ES-I3 (cell line): Measurements from ENCODE around the gene PGRMC2.
A peak's percentile ranks its signal among the peaks of the same experiment; 100 is the strongest.

Experiments used
- H3K36me3 ChIP-seq: 2 replicates; pipeline ENCODE4 v1.6.1; 2013; ENCODE audit warnings: mild to moderate bottlenecking, low read length, control low read depth, moderate library complexity; ENCODE audit not compliant: insufficient read depth
- H3K4me1 ChIP-seq: 2 replicates; pipeline ENCODE4 v1.6.1; 2013; ENCODE audit warnings: mild to moderate bottlenecking, control low read depth, low read length; ENCODE audit not compliant: insufficient read depth
- H3K9ac ChIP-seq: 2 replicates; pipeline ENCODE4 v1.6.1; 2013; ENCODE audit warnings: low read depth, mild to moderate bottlenecking, low read length, moderate library complexity
- H3K9me3 ChIP-seq: 2 replicates; pipeline ENCODE4 v1.6.1; 2013; ENCODE audit warnings: mild to moderate bottlenecking, low read length, moderate library complexity; ENCODE audit not compliant: control insufficient read depth, insufficient read depth

The PGRMC2 gene

GRCh38 chr4:128289523-128290158 is 2.0 kb upstream of the PGRMC2 start:
- Histone ChIP-seq H3K9ac (0 out of 2 replicates have a peak overlapping the region, but pooled peaks have one; percentile 92), H3K4me1 (peaks cover 5% of the 10 kb centered on the region; the same call in 1 of the 2 replicates), H3K9me3 (no peaks in the 10 kb centered on the region), H3K36me3 (no peaks in the 10 kb centered on the region)

DNA sequence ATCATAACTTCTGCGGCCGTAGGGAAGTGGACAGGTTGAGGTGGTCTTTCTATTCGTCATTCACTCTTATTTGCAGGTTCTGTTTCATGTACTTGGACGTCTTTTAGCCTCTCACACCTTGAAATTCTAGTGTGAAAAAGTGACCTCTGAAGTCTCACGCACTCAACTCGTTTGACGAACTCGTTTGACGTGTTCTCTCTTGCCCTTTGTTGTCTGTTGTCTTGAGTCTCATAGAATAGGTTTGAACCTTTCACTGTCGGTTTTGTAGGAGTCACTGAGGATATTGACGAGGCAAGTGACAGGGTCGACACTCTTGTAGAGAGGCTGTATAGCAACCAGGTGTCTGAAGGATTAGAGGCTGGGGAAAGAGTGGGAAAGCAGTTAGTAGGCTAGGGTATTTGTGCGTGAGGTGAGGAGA is 1.1 kb upstream of the PGRMC2 start:
- peaks cover 5% of the 10 kb centered on the region; the same call in 1 of the 2 replicates for H3K4me1 ChIP-seq
- no peaks in the 10 kb centered on the region for H3K9me3 ChIP-seq
- H3K36me3 ChIP-seq, result no peaks in the 10 kb centered on the region
- peak overlapping the region; percentile 92 for H3K9ac ChIP-seq

DNA sequence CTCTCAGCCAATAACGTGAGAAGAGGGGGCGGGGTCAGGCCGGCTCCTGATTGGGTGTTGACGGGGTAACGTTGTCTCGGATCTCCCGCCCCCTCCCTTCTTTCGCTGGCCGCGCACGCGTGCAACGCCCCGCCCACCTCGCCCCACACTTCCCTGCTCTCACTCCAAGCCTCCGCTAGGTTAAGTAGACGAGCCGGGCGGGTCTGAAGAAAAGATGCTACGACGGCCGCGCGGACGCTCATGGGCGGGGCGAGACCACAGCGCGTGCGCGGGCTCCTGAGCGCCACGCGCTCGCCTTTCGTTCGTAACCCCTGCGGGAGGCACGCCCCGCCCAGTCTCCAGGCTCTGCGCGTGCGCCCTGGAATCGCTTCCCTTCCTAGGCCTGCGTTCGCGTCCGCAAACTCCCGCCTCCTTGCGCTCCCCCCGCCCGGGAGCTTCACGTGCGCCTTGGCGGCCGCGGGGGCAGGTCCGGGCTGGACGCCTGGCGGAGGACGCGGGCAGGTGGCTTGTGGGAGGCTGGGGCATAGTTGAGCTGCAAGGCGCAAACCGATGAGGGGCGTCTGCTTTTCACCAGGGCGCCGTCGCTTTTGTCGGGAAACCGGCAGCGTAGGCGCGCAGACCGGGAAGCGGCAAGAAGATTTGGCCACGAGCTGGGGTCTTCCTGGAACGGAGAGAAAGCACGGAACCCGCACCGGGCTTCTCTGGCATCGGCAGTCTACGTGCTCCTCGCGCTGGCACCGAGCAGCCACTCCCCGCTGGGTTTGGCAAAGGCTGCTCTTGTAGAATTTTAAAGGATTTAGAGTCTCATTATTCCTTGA is 467 bp upstream of the PGRMC2 start:
- Histone ChIP-seq H3K9me3 (no peaks in the 10 kb centered on the region), H3K4me1 (peaks cover 5% of the 10 kb centered on the region; the same call in 1 of the 2 replicates), H3K9ac (peak overlapping the region; percentile 92), H3K36me3 (no peaks in the 10 kb centered on the region)

DNA sequence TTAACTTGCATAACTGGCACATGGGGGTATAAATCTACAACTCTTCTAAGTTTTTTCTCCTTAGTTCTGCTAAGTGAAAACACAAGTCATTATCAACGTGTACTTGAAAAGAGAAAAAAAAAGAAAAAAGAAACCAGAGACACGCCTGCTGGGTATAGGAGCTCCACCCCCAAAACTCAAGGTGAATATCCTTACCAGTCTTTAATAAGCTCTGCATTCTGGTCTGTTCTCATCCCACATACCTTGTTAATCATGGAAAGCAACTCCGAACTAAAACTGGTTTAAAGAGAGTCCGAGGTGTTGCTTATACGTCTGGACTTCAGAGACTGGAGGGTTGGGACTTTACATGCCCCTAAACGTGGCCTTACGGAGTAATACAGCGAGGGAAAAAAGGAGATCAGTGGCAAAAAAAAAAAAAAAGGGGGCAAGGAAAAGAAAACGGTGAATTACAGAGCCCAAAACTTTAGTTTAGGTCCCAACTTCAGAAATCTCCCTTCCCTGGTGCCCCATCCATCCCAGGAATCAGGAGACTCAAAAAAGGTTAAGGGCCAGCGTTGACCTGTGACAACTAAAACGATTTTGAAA is 1.0 kb downstream of the PGRMC2 start:
- Histone ChIP-seq H3K4me1 (peaks cover 5% of the 10 kb centered on the region; the same call in 1 of the 2 replicates), H3K9ac (peak overlapping the region; percentile 88), H3K36me3 (no peaks in the 10 kb centered on the region), H3K9me3 (no peaks in the 10 kb centered on the region)

DNA sequence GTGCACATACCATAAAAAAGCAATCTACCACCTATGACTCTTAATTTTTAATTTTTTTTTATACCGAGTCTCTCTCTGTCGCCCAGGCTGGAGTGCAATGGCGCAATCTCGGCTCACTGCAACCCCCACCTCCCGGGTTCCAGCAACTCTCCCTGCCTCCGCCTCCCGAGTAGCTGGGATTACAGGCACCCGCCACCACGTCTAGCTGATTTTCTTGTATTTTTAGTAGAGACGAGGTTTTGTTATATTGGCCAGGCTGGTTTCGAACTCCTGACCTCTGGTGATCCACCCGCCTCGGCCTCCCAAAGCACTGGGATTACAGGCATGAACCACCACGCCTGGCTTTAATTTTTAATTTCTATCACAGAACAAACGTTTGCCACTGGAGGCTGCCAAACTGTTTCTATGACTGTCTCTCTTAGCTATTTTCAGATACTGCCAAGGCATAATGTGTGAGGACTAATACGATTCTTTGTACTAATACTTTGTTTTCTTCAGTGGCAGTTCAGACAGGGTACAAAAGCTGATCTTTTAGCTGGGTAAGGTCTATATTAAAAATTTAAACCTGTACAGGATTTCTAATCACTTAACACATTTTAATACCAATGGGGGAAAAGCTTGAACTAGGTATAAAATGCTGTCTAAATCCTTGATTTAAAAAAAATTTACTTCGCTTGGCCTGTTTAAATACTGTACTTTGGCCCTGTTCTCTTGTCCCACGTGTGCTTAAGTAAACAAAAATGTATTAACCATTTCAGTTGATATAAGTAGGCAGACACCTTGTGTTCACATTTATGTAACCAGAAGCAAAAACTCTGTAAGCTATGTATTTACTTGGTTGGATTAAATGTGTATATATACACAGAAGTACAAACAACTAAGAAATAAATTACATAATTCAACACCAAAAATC is 2.3 kb downstream of the PGRMC2 start:
- H3K4me1 ChIP-seq, result peaks cover 5% of the 10 kb centered on the region; the same call in 1 of the 2 replicates
- H3K36me3 ChIP-seq, result no peaks in the 10 kb centered on the region
- H3K9me3 ChIP-seq, result no peaks in the 10 kb centered on the region
- H3K9ac ChIP-seq, result peak overlapping the region; percentile 88; the same call in 1 of the 2 replicates

DNA sequence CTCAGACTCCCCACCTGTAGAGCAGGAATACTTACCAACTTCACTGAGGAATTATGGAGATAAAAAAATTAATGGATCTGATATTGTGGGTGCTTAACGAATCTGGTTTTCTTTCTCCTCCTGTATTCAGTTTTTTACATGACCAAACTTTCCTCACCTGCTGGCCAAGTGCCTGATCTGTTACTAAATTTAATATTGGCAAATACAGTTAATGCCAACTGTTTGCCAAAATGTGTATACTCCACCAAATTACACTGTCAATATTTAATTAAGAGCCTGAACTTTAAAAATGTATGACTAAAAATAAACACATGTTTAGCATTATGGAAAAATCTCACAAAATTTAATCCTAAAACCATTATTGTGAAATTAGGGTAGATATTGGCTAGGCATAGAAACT is 3.3 kb downstream of the PGRMC2 start:
- no peak overlapping the region for H3K9ac ChIP-seq
- no peaks in the 10 kb centered on the region for H3K36me3 ChIP-seq
- H3K4me1 ChIP-seq, result peaks cover 2% of the 10 kb centered on the region; the same call in 1 of the 2 replicates
- no peaks in the 10 kb centered on the region for H3K9me3 ChIP-seq

- no peaks in the 10 kb centered on the region for H3K36me3 ChIP-seq
- H3K9me3 ChIP-seq, result no peaks in the 10 kb centered on the region
- no peaks in the 10 kb centered on the region for H3K4me1 ChIP-seq
Observed at GRCh38 chr4:128283071-128283470, 4.5 kb downstream of the PGRMC2 start.

DNA sequence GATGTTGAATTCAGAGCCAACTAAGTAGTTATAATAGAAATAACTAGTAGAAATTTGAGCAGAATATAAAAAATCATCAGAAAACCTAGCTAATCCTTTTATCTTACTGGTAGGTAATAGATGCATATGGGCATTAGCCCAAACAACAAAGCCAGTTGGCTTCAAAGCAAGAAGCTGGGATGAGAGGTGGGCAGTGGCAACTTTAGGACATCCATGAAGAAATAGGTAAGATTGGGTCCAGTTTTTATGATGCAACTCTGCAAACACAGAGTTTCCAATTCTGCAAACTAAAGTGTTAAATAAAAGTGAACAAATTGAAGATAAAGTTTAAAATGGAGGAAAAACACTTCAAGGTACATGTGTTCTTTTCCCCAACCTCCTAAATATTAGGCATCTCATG is 5.1 kb downstream of the PGRMC2 start:
- no peak overlapping the region for H3K9ac ChIP-seq
- H3K9me3 ChIP-seq, result no peaks in the 10 kb centered on the region
- no peaks in the 10 kb centered on the region for H3K36me3 ChIP-seq
- H3K4me1 ChIP-seq, result no peaks in the 10 kb centered on the region

More at GRCh38 chr4:128283071-128283470, 4.5 kb downstream of the PGRMC2 start:
- H3K9ac ChIP-seq, result no peak overlapping the region

DNA sequence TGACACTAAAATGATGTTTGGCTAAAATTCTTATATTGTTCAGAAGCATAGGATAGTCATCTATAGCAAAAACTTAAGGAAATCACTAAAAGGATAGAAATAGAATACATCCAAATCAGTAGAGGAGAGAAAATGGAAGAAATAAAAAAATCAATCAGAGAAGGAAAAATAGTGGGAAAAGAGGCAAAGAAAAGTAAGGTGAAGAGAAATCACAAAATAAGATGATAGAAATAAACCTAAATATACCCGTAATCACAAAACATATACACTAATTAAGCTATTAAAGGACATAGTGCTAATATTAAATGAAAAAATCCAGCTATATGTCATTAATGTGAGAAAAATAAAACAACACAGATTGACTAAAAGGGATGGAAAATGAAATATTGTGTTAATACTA is 6.3 kb downstream of the PGRMC2 start:
- H3K9me3 ChIP-seq, result no peaks in the 10 kb centered on the region

GRCh38 chr4:128279624-128280225 is 7.9 kb downstream of the PGRMC2 start:
- Histone ChIP-seq H3K9ac (no peak overlapping the region), H3K36me3 (no peaks in the 10 kb centered on the region), H3K9me3 (no peaks in the 10 kb centered on the region), H3K4me1 (no peaks in the 10 kb centered on the region)

More for the DNA sequence above, 6.3 kb downstream of the PGRMC2 start:
- H3K9ac ChIP-seq, result no peak overlapping the region
- H3K4me1 ChIP-seq, result no peaks in the 10 kb centered on the region
- H3K36me3 ChIP-seq, result no peaks in the 10 kb centered on the region

- H3K36me3 ChIP-seq, result no peaks in the 10 kb centered on the region
- H3K4me1 ChIP-seq, result no peaks in the 10 kb centered on the region
- no peaks in the 10 kb centered on the region for H3K9me3 ChIP-seq
- H3K9ac ChIP-seq, result no peak overlapping the region
Observed at GRCh38 chr4:128277856-128278255, 9.8 kb downstream of the PGRMC2 start.

- H3K36me3 ChIP-seq, result peaks cover 3% of the 10 kb centered on the region
- H3K4me1 ChIP-seq, result no peaks in the 10 kb centered on the region
- H3K9ac ChIP-seq, result no peak overlapping the region
- H3K9me3 ChIP-seq, result no peaks in the 10 kb centered on the region
Observed at GRCh38 chr4:128275346-128275745, 12.3 kb downstream of the PGRMC2 start.

DNA sequence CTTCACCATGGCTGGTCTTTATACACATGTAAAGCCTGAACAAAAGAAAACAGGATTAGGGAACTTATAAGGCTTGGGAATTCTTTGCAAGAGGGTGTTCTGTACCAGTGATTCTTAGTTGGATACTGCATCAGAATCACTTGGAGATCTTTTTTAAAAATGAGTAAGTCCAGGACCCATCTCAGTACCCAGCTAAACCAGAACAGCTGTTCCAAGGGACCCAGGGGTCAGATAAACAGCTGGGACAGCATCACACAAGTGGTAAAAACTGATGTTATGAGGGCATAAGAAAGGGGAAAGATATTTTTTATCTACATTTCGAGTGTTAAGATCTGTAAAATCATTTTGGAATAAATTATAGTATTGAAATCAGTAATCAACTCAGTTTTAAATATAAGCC is 16.1 kb downstream of the PGRMC2 start:
- H3K9me3 ChIP-seq, result no peaks in the 10 kb centered on the region
- no peaks in the 10 kb centered on the region for H3K4me1 ChIP-seq
- peaks cover 3% of the 10 kb centered on the region for H3K36me3 ChIP-seq
- no peak overlapping the region for H3K9ac ChIP-seq
